DND-41 (cell line): ENCODE results near the gene NCK2.

Source experiments
- ATAC-seq: fragments of 200-7000 bp; cut with Tn5 transposase; 3 replicates; pipeline ENCODE4 v1.9.1; 2021; ENCODE audit warnings: low read depth; ENCODE audit not compliant: insufficient read depth
- DNase-seq: peaks from one replicate; pipeline ENCODE4 v3.0.0-alpha.2; 2020
- H2AFZ ChIP-seq: 2 replicates; pipeline ENCODE4 v1.6.0; 2012; ENCODE audit warnings: low read depth, low read length
- H3K27ac ChIP-seq: 2 replicates; pipeline ENCODE4 v1.5.1; 2012; ENCODE audit warnings: low read length, inconsistent platforms
- H3K27me3 ChIP-seq: fragments of 200-600 bp; sonication (generic); 2 replicates; pipeline ENCODE4 v1.6.0; 2012; ENCODE audit warnings: low read length, mild to moderate bottlenecking, inconsistent platforms; ENCODE audit not compliant: insufficient read depth, poor library complexity
- H3K36me3 ChIP-seq: 2 replicates; pipeline ENCODE4 v1.5.1; 2012; ENCODE audit warnings: low read length, inconsistent platforms; ENCODE audit not compliant: insufficient read depth
- H3K4me1 ChIP-seq: 2 replicates; pipeline ENCODE4 v1.5.1; 2012; ENCODE audit warnings: mild to moderate bottlenecking, low read length; ENCODE audit not compliant: insufficient read depth
- H3K4me2 ChIP-seq: 2 replicates; pipeline ENCODE4 v1.6.0; 2012; ENCODE audit warnings: mild to moderate bottlenecking, moderate library complexity, low read length, inconsistent platforms; ENCODE audit not compliant: insufficient read depth
- H3K4me3 ChIP-seq, 2 experiments: fragments of 200-600 bp in 1 of 2; shearing (Covaris generic) in 1 of 2; 2 replicates each; pipeline ENCODE4 v1.5.1; 2012 to 2016; ENCODE audit warnings: inconsistent platforms in 2 of 2, low read length in 2 of 2, mild to moderate bottlenecking in 2 of 2, low read depth in 1 of 2, moderate library complexity in 1 of 2
- H3K79me2 ChIP-seq: 2 replicates; pipeline ENCODE4 v1.6.0; 2012; ENCODE audit warnings: low read length, inconsistent platforms; ENCODE audit not compliant: insufficient read depth
- H3K9ac ChIP-seq: 2 replicates; pipeline ENCODE4 v1.6.0; 2012; ENCODE audit warnings: low read depth, mild to moderate bottlenecking, inconsistent platforms, low read length, moderate library complexity
- H3K9me3 ChIP-seq: 2 replicates; pipeline ENCODE4 v1.5.1; 2012; ENCODE audit warnings: low read length, moderate library complexity, mild to moderate bottlenecking, inconsistent platforms; ENCODE audit not compliant: insufficient read depth, severe bottlenecking
- H4K20me1 ChIP-seq: 2 replicates; pipeline ENCODE4 v1.6.0; 2012; ENCODE audit warnings: low read length; ENCODE audit not compliant: insufficient read depth
- EZH2 ChIP-seq: IDR thresholded peaks from 3 replicates; pipeline ENCODE4 v1.6.1; 2012; ENCODE audit warnings: borderline replicate concordance, low read depth, mild to moderate bottlenecking, moderate library complexity, low read length, inconsistent platforms; ENCODE audit not compliant: severe bottlenecking
- TF ChIP-seq, protein P1 (sequence below): IDR thresholded peaks from 2 replicates; pipeline ENCODE4 v1.5.1; 2012; ENCODE audit warnings: borderline replicate concordance, low read length, moderate library complexity, mild to moderate bottlenecking; ENCODE audit not compliant: poor library complexity, severe bottlenecking; ENCODE audit errors: extremely low read depth

NCK2 gene

DNA sequence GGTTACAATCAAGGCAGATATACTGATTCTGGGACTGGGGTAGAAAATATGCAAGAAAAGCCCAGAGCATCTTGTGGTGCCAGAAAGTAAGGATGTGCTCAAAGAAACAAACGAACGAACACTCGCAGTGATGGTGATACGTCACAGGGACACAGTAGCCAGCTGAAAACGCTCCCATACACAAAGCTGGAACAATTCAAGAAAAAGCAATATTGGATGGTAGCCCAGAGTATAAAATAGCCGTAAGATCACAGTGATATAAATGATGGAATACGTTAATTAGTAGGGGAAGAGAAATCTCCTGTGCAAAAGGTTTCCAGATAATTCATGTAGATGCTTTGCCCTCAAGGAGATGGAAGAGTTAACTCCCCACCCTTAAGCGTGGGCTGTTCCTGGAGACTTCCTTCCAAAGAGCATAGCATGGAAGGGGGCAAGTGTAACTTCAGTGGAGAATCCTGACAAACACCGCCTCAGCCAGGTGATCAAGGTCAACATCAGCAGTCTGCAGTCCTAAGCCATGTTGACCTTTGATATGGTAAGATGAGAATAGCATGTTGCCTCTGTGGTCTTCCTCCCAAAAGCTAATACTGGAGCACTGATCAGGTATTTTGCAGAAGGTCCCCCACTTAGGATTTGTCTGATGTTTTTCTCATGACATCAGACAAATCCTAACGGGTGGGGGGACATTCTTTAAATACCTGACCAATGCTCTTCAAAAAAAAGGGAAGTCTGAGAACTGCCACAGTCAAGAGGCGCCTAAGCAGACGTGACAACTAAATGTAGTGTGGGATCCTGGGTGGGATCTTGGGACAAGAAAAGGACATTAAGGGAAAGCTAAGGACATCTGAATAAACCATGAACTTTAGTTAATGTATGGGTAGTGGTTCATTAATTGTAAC lies 99.0 kb downstream of the NCK2 start:
- Histone ChIP-seq H3K9ac (no peak overlapping the region), H3K27me3 (no peaks in the 10 kb centered on the region), H4K20me1 (peaks cover 21% of the 10 kb centered on the region; the same call in 1 of the 2 replicates), H3K4me3 (no peak overlapping the region), H3K4me2 (no peak overlapping the region), H2AFZ (no peak overlapping the region), H3K36me3 (0 out of 2 replicates have a peak, but pooled peaks cover 3% of the 10 kb centered on the region), H3K79me2 (peaks cover 50% of the 10 kb centered on the region), H3K27ac (no peak overlapping the region), H3K4me1 (no peaks in the 10 kb centered on the region), H3K9me3 (no peaks in the 10 kb centered on the region)
- DNase-seq = no peak
- TF ChIP-seq EZH2 = no peak
- TF ChIP-seq, protein P1, sequence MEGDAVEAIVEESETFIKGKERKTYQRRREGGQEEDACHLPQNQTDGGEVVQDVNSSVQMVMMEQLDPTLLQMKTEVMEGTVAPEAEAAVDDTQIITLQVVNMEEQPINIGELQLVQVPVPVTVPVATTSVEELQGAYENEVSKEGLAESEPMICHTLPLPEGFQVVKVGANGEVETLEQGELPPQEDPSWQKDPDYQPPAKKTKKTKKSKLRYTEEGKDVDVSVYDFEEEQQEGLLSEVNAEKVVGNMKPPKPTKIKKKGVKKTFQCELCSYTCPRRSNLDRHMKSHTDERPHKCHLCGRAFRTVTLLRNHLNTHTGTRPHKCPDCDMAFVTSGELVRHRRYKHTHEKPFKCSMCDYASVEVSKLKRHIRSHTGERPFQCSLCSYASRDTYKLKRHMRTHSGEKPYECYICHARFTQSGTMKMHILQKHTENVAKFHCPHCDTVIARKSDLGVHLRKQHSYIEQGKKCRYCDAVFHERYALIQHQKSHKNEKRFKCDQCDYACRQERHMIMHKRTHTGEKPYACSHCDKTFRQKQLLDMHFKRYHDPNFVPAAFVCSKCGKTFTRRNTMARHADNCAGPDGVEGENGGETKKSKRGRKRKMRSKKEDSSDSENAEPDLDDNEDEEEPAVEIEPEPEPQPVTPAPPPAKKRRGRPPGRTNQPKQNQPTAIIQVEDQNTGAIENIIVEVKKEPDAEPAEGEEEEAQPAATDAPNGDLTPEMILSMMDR = no peak
- no peak for ATAC-seq

DNA sequence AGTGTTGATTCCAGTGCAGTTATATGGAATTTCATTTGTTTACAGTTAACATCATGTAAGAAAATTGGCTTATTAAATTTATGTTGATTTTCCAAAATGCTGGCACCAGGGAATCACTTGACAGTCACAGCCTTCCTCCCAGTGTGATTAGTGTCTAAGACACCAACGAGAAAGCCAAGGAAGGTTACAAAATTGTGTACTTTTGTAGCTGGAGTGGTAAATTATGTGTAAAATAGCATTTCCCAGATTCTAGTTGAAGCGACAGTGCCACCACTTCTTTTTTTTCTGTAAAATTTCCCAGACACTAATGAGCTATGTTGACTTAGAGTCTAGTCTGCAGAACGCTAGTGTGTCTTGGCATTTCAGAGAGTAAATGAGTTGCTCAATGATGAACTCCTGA lies 101.3 kb downstream of the NCK2 start:
- no peak overlapping the region for H3K27ac ChIP-seq
- H4K20me1 ChIP-seq = peaks cover 13% of the 10 kb centered on the region; the same call in 1 of the 2 replicates
- H2AFZ ChIP-seq = no peak overlapping the region
- peaks cover 50% of the 10 kb centered on the region for H3K79me2 ChIP-seq
- H3K4me1 ChIP-seq = no peaks in the 10 kb centered on the region
- H3K27me3 ChIP-seq = no peaks in the 10 kb centered on the region
- no peak overlapping the region for H3K4me3 ChIP-seq
- H3K9ac ChIP-seq = no peak overlapping the region
- TF ChIP-seq, protein P1 = no peak
- TF ChIP-seq EZH2 = no peak
- H3K36me3 ChIP-seq = 0 out of 2 replicates have a peak, but pooled peaks cover 3% of the 10 kb centered on the region
- no peak for ATAC-seq
- no peak overlapping the region for H3K4me2 ChIP-seq
- H3K9me3 ChIP-seq = no peaks in the 10 kb centered on the region
- no peak for DNase-seq

DNA sequence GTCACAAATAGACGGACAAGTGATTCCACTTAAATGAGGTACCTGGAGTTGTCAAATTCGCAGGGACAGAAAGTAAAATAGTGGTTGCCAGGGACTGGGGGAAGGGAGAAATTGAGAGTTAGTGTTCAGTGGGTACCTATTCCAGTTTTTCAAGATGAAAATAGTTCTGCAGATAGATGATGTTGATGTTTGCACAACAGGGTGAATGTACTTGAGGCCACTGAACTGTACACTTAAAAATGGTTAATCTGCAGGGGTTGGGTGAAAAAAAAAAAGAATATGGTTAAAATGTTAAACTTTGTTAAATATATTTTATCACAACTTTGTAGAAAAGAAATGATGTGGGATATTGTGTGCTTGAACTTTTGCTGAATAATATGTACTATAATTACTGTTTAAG lies 102.3 kb downstream of the NCK2 start:
- no peak for DNase-seq
- H4K20me1 ChIP-seq = peaks cover 18% of the 10 kb centered on the region; the same call in 1 of the 2 replicates
- no peaks in the 10 kb centered on the region for H3K4me1 ChIP-seq
- TF ChIP-seq, protein P1 = no peak
- TF ChIP-seq EZH2 = no peak
- peaks cover 49% of the 10 kb centered on the region for H3K79me2 ChIP-seq
- H3K4me2 ChIP-seq = no peak overlapping the region
- H3K9ac ChIP-seq = no peak overlapping the region
- H3K27ac ChIP-seq = no peak overlapping the region
- 0 out of 2 replicates have a peak, but pooled peaks cover 3% of the 10 kb centered on the region for H3K36me3 ChIP-seq
- no peaks in the 10 kb centered on the region for H3K27me3 ChIP-seq
- no peak overlapping the region for H3K4me3 ChIP-seq
- H2AFZ ChIP-seq = no peak overlapping the region
- ATAC-seq = no peak
- H3K9me3 ChIP-seq = no peaks in the 10 kb centered on the region
